Measurements from ENCODE around the gene DDX28. TPM values are rescaled to one million over a fixed set of nuclear protein-coding genes. Genes with fewer than 3 reads are reported as not detected.
"Not testable (repeated sequence)": the region's sequence is repeated elsewhere in the genome, so short reads cannot be mapped to it uniquely, and the experiment has no call there.

Gene DDX28
- total RNA-seq, 1 donor from 2014 or later = 6.6 TPM

DNA sequence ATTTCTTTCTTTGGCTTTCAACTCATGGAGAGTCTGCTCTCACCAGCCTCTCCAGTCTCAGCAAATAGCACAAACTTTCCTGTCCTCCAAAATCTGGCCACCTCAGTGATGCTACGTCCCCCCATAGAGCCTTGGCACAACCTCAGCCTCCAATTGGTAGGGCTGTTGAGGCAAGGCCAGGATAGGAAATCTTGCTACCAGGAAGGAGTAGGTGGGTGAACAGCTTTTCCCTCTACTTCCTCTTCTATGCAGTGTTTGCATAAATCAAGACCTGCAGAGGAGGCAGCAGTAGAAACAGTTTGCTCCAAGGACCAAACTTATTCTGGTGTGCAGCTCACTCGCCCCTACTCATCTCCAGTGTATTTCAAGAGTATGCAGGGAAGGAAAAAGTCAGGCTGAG, 23.0 kb downstream of the DDX28 start:
- H3K4me3 Mint-ChIP-seq (ENCODE audit: unreplicated experiment) = no peak overlapping the region
- no peak overlapping the region for H3K27ac Mint-ChIP-seq (ENCODE audit: unreplicated experiment)
- TF ChIP-seq, protein P1, sequence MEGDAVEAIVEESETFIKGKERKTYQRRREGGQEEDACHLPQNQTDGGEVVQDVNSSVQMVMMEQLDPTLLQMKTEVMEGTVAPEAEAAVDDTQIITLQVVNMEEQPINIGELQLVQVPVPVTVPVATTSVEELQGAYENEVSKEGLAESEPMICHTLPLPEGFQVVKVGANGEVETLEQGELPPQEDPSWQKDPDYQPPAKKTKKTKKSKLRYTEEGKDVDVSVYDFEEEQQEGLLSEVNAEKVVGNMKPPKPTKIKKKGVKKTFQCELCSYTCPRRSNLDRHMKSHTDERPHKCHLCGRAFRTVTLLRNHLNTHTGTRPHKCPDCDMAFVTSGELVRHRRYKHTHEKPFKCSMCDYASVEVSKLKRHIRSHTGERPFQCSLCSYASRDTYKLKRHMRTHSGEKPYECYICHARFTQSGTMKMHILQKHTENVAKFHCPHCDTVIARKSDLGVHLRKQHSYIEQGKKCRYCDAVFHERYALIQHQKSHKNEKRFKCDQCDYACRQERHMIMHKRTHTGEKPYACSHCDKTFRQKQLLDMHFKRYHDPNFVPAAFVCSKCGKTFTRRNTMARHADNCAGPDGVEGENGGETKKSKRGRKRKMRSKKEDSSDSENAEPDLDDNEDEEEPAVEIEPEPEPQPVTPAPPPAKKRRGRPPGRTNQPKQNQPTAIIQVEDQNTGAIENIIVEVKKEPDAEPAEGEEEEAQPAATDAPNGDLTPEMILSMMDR (IDR thresholded peaks at IDR 0.05) = no peak
- no peak for DNase-seq (ENCODE audit: low spot score)
- no peaks in the 10 kb centered on the region for H3K36me3 Mint-ChIP-seq (ENCODE audit: low read depth)
- H3K9me3 Mint-ChIP-seq (ENCODE audit: low read depth) = no peaks in the 10 kb centered on the region
- no peaks in the 10 kb centered on the region for H3K4me1 Mint-ChIP-seq (ENCODE audit: low read depth)
- peaks cover 1% of the 10 kb centered on the region for H3K27me3 Mint-ChIP-seq (ENCODE audit: low read depth)

- H3K4me1 Mint-ChIP-seq (ENCODE audit: low read depth); DNase-seq (ENCODE audit: low spot score); H3K36me3 Mint-ChIP-seq (ENCODE audit: low read depth); H3K27me3 Mint-ChIP-seq (ENCODE audit: low read depth); H3K4me3 Mint-ChIP-seq (ENCODE audit: unreplicated experiment); H3K27ac Mint-ChIP-seq (ENCODE audit: unreplicated experiment); H3K9me3 Mint-ChIP-seq (ENCODE audit: low read depth): not testable (repeated sequence)
These were observed 24.0 kb downstream of the DDX28 start, which contains the start of gene DPEP2 for GRCh38 chr16:67998779-67999688. Gene DPEP2, minus strand, starts transcription at chr16:67999484. Its CDS starts 6,272 bp downstream, at chr16:67993212.

- H3K27ac Mint-ChIP-seq (ENCODE audit: unreplicated experiment); H3K4me3 Mint-ChIP-seq (ENCODE audit: unreplicated experiment); H3K9me3 Mint-ChIP-seq (ENCODE audit: low read depth); H3K4me1 Mint-ChIP-seq (ENCODE audit: low read depth); H3K36me3 Mint-ChIP-seq (ENCODE audit: low read depth); H3K27me3 Mint-ChIP-seq (ENCODE audit: low read depth); DNase-seq (ENCODE audit: low spot score): not testable (repeated sequence)
These were observed 24.7 kb downstream of the DDX28 start for GRCh38 chr16:67998231-67998778.

- H3K4me3 Mint-ChIP-seq (ENCODE audit: unreplicated experiment) = no peak overlapping the region
- peaks cover 1% of the 10 kb centered on the region for H3K27me3 Mint-ChIP-seq (ENCODE audit: low read depth)
- TF ChIP-seq, protein P1 (IDR thresholded peaks at IDR 0.05) = no peak
- peaks cover 6% of the 10 kb centered on the region for H3K4me1 Mint-ChIP-seq (ENCODE audit: low read depth)
- DNase-seq (ENCODE audit: low spot score) = no peak
- no peaks in the 10 kb centered on the region for H3K36me3 Mint-ChIP-seq (ENCODE audit: low read depth)
- no peaks in the 10 kb centered on the region for H3K9me3 Mint-ChIP-seq (ENCODE audit: low read depth)
- H3K27ac Mint-ChIP-seq (ENCODE audit: unreplicated experiment) = no peak overlapping the region
These were observed 26.4 kb downstream of the DDX28 start for GRCh38 chr16:67996666-67997065.

DNA sequence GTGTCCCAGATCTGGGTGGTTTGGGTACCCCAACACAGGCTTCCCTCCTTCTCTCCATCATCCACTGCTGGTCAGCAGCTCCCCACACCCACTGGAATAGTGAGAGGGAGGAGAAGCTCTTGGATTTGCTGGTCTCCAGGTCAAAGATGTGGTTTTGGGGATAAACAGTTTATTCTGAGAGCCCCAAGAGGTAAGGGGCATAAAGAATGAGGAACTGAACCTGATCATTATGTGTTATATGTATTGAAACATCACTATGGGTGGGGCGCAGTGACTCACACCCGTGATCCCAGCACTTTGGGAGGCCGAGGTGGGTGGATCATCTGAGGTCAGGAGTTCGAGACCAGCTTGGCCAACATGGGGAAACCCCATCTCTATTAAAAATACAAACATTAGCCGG, 27.6 kb downstream of the DDX28 start:
- Mint-ChIP-seq H3K4me3 (ENCODE audit: unreplicated experiment) (no peak overlapping the region), H3K27me3 (ENCODE audit: low read depth) (peaks cover under 1% of the 10 kb centered on the region), H3K36me3 (ENCODE audit: low read depth) (no peaks in the 10 kb centered on the region), H3K9me3 (ENCODE audit: low read depth) (no peaks in the 10 kb centered on the region), H3K4me1 (ENCODE audit: low read depth) (peaks cover 6% of the 10 kb centered on the region), H3K27ac (ENCODE audit: unreplicated experiment) (no peak overlapping the region)
- TF ChIP-seq, protein P1 (IDR thresholded peaks at IDR 0.05) = no peak
- no peak for DNase-seq (ENCODE audit: low spot score)

DNA sequence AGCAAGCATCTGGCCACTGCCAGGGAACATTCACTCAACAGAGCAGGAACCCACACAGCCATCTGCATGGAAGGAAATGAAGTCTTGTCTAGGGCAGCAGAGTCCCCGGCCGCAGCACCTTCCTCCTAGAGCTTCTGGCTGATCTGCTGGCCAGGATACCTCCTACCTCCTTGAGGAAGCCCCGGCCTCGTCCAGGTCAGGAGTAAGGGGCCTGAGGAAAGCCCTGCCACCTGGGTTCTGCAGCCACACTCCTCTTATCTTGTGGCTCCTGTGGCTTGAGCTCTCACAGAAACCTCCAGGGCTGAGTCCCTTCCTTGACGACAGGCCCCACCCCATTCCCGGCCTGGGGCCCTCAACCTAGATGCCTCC, 29.0 kb downstream of the DDX28 start:
- peak overlapping the region; percentile 35 for H3K4me3 Mint-ChIP-seq (ENCODE audit: unreplicated experiment)
- not testable (repeated sequence) for H3K27ac Mint-ChIP-seq (ENCODE audit: unreplicated experiment); H3K9me3 Mint-ChIP-seq (ENCODE audit: low read depth); DNase-seq (ENCODE audit: low spot score); H3K36me3 Mint-ChIP-seq (ENCODE audit: low read depth); H3K27me3 Mint-ChIP-seq (ENCODE audit: low read depth); H3K4me1 Mint-ChIP-seq (ENCODE audit: low read depth)

Measured in chondrocyte (in vitro differentiated cells).